K562 (cell line): Measurements from ENCODE around the gene IKZF4. TPM values are rescaled to one million over a fixed set of nuclear protein-coding genes. Genes with fewer than 3 reads are reported as not detected.

Experiments
- CBX3 ChIP-seq, 2 experiments: IDR thresholded peaks; 1 replicate in 1 of 2; 2 replicates in 1 of 2; pipeline ENCODE4 v1.6.1; 2012; ENCODE audit warnings: inconsistent platforms in 2 of 2, low read length in 2 of 2, borderline replicate concordance in 1 of 2, control low read depth in 1 of 2
- CHD4 ChIP-seq: fragments of 200-600 bp; sonication (generic); IDR thresholded peaks from 3 replicates; pipeline ENCODE4 v1.6.1; 2012; ENCODE audit warnings: low read depth, mild to moderate bottlenecking, mixed read lengths, low read length, inconsistent platforms; ENCODE audit not compliant: insufficient read depth, insufficient replicate concordance, poor library complexity, severe bottlenecking
- IRF2 ChIP-seq: sonication (generic); formaldehyde crosslinking; IDR thresholded peaks from 2 replicates; pipeline ENCODE4 v1.8.1; 2022; ENCODE audit warnings: mild to moderate bottlenecking, missing genetic modification reagents
- PPARD ChIP-seq: fragments of 250-450 bp; sonication (Bioruptor Pico); IDR thresholded peaks from 2 replicates; pipeline ENCODE4 v1.8.0; 2022; ENCODE audit warnings: inconsistent platforms, mild to moderate bottlenecking, moderate library complexity
- SNRNP70 ChIP-seq: fragments of 200-400 bp; formaldehyde crosslinking; optimal IDR thresholded peaks from 2 replicates; pipeline ENCODE3; 2017; ENCODE audit warnings: low read depth, low read length
- SRSF7 ChIP-seq: fragments of 200-400 bp; formaldehyde crosslinking; optimal IDR thresholded peaks from 2 replicates; pipeline ENCODE3; 2017; ENCODE audit warnings: mild to moderate bottlenecking, low read depth, low read length
- STAG1 ChIP-seq: sonication (generic); formaldehyde crosslinking; IDR thresholded peaks from 2 replicates; pipeline ENCODE4 v1.5.0; 2020; ENCODE audit warnings: missing genetic modification reagents, borderline replicate concordance
- TFAP4 ChIP-seq: sonication (generic); formaldehyde crosslinking; IDR thresholded peaks from 2 replicates; pipeline ENCODE4 v1.8.0; 2022; ENCODE audit warnings: missing genetic modification reagents, mild to moderate bottlenecking, moderate library complexity, borderline replicate concordance
- ZHX1 ChIP-seq: fragments of 150-350 bp; conservative IDR thresholded peaks from 2 replicates; pipeline ENCODE4 v1.6.1; 2014; ENCODE audit warnings: low read length
- ZKSCAN8 ChIP-seq: fragments of 200-800 bp; sonication (Bioruptor generic); IDR thresholded peaks from 2 replicates; pipeline ENCODE4 v1.6.1; 2016; ENCODE audit warnings: missing genetic modification characterization, missing compliant biosample characterization
- ZNF655 ChIP-seq: fragments of 250-450 bp; sonication (Bioruptor Pico); IDR thresholded peaks from 2 replicates; pipeline ENCODE4 v1.5.0; 2021
- ZNF766 ChIP-seq: fragments of 200-800 bp; sonication (Bioruptor generic); conservative IDR thresholded peaks from 2 replicates; pipeline ENCODE4 v1.6.1; 2016; ENCODE audit warnings: missing genetic modification characterization, missing compliant biosample characterization
- polyA plus RNA-seq, 8 experiments: library from polyadenylated mRNA; depleted of rRNA in 4 of 8; stranded (reverse) in 5 of 8; unstranded in 3 of 8; fragments of >200 nt; fragmentation: Nextera tagmentation in 2 of 8; fragmentation: Illumina TruSeq in 1 of 8; extraction: Ambion mirVana in 2 of 8; extraction: Trizol in 1 of 8; gene quantifications; 2 replicates each; pipeline versions ENCODE4 v1.2.1 to v1.2.3, GENCODE V29; 2011 to 2014; ENCODE audit warnings: inconsistent platforms in 1 of 8, missing spikeins in 1 of 8
- total RNA-seq, 7 experiments: library from RNA; depleted of rRNA in 6 of 7; stranded (reverse); fragments of >200 nt in 6 of 7; fragmentation: Illumina TruSeq in 2 of 7; extraction: Trizol in 2 of 7; gene quantifications; 2 replicates each; pipeline versions ENCODE4 v1.2.1 to v1.2.3, GENCODE V29; 2011 to 2021; ENCODE audit warnings: low replicate concordance in 1 of 7
- TF ChIP-seq, protein P1 (sequence below): fragments of 200-800 bp; sonication (Bioruptor generic); IDR thresholded peaks from 2 replicates; pipeline ENCODE4 v1.6.1; 2016; ENCODE audit warnings: missing genetic modification characterization, missing compliant biosample characterization
- TF ChIP-seq, protein P2 (sequence below), 3 experiments: fragments of 200-800 bp in 1 of 3; sonication (Bioruptor generic) in 1 of 3; sonication (generic) in 1 of 3; formaldehyde crosslinking in 1 of 3; IDR thresholded peaks; 2 replicates each; pipeline versions ENCODE4 v1.6.1 to v1.8.0; 2016 to 2022; ENCODE audit warnings: mild to moderate bottlenecking in 2 of 3, missing compliant biosample characterization in 2 of 3, missing genetic modification characterization in 2 of 3, missing genetic modification reagents in 1 of 3

The IKZF4 gene
- total and polyA plus RNA-seq, 9 of the 15 experiments (the other 6 are each of a cell fraction or from before 2014, with no cell fraction given): 1.9 to 16.3 (median 3.6) TPM

GRCh38 chr12:55972911-55973598 lies 47.8 kb upstream of the IKZF4 start (continued):
- TF ChIP-seq, protein P1, sequence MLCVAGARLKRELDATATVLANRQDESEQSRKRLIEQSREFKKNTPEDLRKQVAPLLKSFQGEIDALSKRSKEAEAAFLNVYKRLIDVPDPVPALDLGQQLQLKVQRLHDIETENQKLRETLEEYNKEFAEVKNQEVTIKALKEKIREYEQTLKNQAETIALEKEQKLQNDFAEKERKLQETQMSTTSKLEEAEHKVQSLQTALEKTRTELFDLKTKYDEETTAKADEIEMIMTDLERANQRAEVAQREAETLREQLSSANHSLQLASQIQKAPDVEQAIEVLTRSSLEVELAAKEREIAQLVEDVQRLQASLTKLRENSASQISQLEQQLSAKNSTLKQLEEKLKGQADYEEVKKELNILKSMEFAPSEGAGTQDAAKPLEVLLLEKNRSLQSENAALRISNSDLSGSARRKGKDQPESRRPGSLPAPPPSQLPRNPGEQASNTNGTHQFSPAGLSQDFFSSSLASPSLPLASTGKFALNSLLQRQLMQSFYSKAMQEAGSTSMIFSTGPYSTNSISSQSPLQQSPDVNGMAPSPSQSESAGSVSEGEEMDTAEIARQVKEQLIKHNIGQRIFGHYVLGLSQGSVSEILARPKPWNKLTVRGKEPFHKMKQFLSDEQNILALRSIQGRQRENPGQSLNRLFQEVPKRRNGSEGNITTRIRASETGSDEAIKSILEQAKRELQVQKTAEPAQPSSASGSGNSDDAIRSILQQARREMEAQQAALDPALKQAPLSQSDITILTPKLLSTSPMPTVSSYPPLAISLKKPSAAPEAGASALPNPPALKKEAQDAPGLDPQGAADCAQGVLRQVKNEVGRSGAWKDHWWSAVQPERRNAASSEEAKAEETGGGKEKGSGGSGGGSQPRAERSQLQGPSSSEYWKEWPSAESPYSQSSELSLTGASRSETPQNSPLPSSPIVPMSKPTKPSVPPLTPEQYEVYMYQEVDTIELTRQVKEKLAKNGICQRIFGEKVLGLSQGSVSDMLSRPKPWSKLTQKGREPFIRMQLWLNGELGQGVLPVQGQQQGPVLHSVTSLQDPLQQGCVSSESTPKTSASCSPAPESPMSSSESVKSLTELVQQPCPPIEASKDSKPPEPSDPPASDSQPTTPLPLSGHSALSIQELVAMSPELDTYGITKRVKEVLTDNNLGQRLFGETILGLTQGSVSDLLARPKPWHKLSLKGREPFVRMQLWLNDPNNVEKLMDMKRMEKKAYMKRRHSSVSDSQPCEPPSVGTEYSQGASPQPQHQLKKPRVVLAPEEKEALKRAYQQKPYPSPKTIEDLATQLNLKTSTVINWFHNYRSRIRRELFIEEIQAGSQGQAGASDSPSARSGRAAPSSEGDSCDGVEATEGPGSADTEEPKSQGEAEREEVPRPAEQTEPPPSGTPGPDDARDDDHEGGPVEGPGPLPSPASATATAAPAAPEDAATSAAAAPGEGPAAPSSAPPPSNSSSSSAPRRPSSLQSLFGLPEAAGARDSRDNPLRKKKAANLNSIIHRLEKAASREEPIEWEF (CRISPR knock-in tag): no peak
- TF ChIP-seq ZHX1 (no peak), ZKSCAN8 (CRISPR knock-in tag) (no peak), STAG1 (CRISPR knock-in tag) (no peak), ZNF655 (CRISPR knock-in tag) (no peak), CHD4 (no peak), CBX3 (IDR thresholded peaks at IDR 0.05; ENCODE audit: borderline replicate concordance in 1 of 2, low read length in 2 of 2) (no peak), SRSF7 (no peak), PPARD (CRISPR knock-in tag) (no peak), SNRNP70 (no peak), TFAP4 (CRISPR knock-in tag) (no peak), ZNF766 (CRISPR knock-in tag) (0 out of 2 replicates have a peak, but pooled peaks have one; percentile 36), IRF2 (CRISPR knock-in tag) (no peak)
- TF ChIP-seq, protein P2, sequence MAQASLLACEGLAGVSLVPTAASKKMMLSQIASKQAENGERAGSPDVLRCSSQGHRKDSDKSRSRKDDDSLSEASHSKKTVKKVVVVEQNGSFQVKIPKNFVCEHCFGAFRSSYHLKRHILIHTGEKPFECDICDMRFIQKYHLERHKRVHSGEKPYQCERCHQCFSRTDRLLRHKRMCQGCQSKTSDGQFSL (CRISPR knock-in tag; IDR thresholded peaks at IDR 0.05): no peak; the same call in 1 of the 2 replicates
- TF ChIP-seq, protein P2 (tag; IDR thresholded peaks at IDR 0.05): no peak
